ENCODE results near the gene C10orf105.

DNA sequence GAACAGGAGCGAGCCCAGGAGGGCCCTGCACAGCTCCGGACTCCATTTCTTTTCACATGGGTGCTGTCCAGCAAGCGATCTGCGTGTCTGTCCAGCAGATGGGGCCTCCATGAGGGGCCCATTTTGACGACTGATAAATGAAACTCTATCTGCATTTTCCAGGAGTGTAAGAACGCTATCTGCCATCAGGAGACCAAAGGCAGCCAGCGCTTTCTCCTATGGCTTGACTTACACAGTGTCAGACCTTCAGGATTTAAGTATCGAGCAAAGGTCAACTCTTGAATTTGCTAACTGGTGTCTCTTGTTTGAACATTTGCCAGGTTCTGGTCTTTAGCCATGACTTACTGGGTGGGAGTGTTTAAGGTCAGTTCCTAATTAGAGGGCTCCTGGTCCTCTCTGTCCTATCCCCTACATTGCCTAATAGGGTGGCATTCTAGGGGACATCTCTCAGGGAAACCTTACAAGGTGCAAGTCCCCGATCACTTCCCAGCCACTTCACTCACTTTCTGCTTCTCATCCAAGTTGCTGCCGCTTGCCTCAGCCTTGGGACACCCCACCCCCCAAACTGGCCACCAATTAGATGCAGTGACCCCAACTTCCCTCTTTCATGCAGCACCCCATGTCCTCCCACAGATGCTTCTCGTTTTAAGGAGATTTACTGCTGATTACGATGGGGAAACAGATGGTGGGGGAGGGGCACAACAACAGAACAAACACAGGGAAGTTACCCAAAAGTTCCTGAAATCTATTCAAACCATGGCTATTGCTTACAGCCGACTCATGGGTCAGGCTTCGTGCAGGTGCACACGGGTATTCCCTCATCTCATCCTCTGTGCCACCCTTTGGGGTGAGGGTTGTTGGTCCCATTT, 33.7 kb upstream of the C10orf105 start:
- TF ChIP-seq, protein P1, sequence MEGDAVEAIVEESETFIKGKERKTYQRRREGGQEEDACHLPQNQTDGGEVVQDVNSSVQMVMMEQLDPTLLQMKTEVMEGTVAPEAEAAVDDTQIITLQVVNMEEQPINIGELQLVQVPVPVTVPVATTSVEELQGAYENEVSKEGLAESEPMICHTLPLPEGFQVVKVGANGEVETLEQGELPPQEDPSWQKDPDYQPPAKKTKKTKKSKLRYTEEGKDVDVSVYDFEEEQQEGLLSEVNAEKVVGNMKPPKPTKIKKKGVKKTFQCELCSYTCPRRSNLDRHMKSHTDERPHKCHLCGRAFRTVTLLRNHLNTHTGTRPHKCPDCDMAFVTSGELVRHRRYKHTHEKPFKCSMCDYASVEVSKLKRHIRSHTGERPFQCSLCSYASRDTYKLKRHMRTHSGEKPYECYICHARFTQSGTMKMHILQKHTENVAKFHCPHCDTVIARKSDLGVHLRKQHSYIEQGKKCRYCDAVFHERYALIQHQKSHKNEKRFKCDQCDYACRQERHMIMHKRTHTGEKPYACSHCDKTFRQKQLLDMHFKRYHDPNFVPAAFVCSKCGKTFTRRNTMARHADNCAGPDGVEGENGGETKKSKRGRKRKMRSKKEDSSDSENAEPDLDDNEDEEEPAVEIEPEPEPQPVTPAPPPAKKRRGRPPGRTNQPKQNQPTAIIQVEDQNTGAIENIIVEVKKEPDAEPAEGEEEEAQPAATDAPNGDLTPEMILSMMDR (IDR thresholded peaks at IDR 0.05), result no peak
- no peak for TF ChIP-seq POLR2A (IDR thresholded peaks at IDR 0.05)
